ENCODE results near the gene DECR2. TPM values are rescaled to one million over a fixed set of nuclear protein-coding genes. Genes with fewer than 3 reads are reported as not detected.

DECR2 gene
- total and polyA plus RNA-seq, 9 of the 15 experiments (the other 6 are each of a cell fraction or from before 2014, with no cell fraction given): 1.0 to 31.9 (median 10.3) TPM

DNA sequence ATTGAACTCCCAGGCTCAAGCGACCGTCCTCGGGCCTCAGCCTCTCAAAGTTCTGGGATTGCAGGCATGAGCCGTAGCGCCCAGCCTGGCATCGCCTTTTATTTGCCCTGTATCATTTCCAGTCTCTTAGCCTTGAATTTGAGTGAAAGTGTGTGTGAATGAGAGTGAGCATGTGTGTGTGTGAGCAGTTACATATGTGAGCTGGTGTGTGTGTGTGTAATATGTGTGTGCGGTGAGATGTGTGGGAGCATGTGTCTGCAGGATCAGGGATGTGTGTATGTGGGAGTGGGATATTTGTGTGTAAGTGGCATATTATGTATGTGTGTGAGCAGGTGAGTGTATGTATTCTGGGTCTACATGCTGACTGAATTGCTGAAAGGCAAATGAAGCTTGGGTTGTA, 29.2 kb downstream of the DECR2 start (continued):
- TF ChIP-seq, protein P1, sequence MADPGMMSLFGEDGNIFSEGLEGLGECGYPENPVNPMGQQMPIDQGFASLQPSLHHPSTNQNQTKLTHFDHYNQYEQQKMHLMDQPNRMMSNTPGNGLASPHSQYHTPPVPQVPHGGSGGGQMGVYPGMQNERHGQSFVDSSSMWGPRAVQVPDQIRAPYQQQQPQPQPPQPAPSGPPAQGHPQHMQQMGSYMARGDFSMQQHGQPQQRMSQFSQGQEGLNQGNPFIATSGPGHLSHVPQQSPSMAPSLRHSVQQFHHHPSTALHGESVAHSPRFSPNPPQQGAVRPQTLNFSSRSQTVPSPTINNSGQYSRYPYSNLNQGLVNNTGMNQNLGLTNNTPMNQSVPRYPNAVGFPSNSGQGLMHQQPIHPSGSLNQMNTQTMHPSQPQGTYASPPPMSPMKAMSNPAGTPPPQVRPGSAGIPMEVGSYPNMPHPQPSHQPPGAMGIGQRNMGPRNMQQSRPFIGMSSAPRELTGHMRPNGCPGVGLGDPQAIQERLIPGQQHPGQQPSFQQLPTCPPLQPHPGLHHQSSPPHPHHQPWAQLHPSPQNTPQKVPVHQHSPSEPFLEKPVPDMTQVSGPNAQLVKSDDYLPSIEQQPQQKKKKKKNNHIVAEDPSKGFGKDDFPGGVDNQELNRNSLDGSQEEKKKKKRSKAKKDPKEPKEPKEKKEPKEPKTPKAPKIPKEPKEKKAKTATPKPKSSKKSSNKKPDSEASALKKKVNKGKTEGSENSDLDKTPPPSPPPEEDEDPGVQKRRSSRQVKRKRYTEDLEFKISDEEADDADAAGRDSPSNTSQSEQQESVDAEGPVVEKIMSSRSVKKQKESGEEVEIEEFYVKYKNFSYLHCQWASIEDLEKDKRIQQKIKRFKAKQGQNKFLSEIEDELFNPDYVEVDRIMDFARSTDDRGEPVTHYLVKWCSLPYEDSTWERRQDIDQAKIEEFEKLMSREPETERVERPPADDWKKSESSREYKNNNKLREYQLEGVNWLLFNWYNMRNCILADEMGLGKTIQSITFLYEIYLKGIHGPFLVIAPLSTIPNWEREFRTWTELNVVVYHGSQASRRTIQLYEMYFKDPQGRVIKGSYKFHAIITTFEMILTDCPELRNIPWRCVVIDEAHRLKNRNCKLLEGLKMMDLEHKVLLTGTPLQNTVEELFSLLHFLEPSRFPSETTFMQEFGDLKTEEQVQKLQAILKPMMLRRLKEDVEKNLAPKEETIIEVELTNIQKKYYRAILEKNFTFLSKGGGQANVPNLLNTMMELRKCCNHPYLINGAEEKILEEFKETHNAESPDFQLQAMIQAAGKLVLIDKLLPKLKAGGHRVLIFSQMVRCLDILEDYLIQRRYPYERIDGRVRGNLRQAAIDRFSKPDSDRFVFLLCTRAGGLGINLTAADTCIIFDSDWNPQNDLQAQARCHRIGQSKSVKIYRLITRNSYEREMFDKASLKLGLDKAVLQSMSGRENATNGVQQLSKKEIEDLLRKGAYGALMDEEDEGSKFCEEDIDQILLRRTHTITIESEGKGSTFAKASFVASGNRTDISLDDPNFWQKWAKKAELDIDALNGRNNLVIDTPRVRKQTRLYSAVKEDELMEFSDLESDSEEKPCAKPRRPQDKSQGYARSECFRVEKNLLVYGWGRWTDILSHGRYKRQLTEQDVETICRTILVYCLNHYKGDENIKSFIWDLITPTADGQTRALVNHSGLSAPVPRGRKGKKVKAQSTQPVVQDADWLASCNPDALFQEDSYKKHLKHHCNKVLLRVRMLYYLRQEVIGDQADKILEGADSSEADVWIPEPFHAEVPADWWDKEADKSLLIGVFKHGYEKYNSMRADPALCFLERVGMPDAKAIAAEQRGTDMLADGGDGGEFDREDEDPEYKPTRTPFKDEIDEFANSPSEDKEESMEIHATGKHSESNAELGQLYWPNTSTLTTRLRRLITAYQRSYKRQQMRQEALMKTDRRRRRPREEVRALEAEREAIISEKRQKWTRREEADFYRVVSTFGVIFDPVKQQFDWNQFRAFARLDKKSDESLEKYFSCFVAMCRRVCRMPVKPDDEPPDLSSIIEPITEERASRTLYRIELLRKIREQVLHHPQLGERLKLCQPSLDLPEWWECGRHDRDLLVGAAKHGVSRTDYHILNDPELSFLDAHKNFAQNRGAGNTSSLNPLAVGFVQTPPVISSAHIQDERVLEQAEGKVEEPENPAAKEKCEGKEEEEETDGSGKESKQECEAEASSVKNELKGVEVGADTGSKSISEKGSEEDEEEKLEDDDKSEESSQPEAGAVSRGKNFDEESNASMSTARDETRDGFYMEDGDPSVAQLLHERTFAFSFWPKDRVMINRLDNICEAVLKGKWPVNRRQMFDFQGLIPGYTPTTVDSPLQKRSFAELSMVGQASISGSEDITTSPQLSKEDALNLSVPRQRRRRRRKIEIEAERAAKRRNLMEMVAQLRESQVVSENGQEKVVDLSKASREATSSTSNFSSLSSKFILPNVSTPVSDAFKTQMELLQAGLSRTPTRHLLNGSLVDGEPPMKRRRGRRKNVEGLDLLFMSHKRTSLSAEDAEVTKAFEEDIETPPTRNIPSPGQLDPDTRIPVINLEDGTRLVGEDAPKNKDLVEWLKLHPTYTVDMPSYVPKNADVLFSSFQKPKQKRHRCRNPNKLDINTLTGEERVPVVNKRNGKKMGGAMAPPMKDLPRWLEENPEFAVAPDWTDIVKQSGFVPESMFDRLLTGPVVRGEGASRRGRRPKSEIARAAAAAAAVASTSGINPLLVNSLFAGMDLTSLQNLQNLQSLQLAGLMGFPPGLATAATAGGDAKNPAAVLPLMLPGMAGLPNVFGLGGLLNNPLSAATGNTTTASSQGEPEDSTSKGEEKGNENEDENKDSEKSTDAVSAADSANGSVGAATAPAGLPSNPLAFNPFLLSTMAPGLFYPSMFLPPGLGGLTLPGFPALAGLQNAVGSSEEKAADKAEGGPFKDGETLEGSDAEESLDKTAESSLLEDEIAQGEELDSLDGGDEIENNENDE (IDR thresholded peaks at IDR 0.05; ENCODE audit: low read depth, low read length): no peak
- TF ChIP-seq, protein P2, sequence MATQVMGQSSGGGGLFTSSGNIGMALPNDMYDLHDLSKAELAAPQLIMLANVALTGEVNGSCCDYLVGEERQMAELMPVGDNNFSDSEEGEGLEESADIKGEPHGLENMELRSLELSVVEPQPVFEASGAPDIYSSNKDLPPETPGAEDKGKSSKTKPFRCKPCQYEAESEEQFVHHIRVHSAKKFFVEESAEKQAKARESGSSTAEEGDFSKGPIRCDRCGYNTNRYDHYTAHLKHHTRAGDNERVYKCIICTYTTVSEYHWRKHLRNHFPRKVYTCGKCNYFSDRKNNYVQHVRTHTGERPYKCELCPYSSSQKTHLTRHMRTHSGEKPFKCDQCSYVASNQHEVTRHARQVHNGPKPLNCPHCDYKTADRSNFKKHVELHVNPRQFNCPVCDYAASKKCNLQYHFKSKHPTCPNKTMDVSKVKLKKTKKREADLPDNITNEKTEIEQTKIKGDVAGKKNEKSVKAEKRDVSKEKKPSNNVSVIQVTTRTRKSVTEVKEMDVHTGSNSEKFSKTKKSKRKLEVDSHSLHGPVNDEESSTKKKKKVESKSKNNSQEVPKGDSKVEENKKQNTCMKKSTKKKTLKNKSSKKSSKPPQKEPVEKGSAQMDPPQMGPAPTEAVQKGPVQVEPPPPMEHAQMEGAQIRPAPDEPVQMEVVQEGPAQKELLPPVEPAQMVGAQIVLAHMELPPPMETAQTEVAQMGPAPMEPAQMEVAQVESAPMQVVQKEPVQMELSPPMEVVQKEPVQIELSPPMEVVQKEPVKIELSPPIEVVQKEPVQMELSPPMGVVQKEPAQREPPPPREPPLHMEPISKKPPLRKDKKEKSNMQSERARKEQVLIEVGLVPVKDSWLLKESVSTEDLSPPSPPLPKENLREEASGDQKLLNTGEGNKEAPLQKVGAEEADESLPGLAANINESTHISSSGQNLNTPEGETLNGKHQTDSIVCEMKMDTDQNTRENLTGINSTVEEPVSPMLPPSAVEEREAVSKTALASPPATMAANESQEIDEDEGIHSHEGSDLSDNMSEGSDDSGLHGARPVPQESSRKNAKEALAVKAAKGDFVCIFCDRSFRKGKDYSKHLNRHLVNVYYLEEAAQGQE (IDR thresholded peaks at IDR 0.05; ENCODE audit: borderline replicate concordance): no peak
- TF ChIP-seq, protein P2 (CRISPR knock-in tag; IDR thresholded peaks at IDR 0.05; ENCODE audit: low read depth): no peak
- TF ChIP-seq CREM (IDR thresholded peaks at IDR 0.05; ENCODE audit: low read depth): no peak
- no peak for TF ChIP-seq KDM2B (CRISPR knock-in tag; IDR thresholded peaks at IDR 0.05)
- no peak for TF ChIP-seq TAF9B (IDR thresholded peaks at IDR 0.05; ENCODE audit: partially characterized antibody)

Data from K562 (cell line).